Karpas-422 (cell line): Measurements from ENCODE around the gene DVL3. TPM values are rescaled to one million over a fixed set of nuclear protein-coding genes. Genes with fewer than 3 reads are reported as not detected.
A peak's percentile ranks its signal among the peaks of the same experiment; 100 is the strongest.
"Not testable (repeated sequence)": the region's sequence is repeated elsewhere in the genome, so short reads cannot be mapped to it uniquely, and the experiment has no call there.

Source experiments
- DNase-seq: peaks from one replicate; pipeline ENCODE4 v3.0.0-alpha.2; 2015
- H2AFZ ChIP-seq: fragments of 200-600 bp; sonication (generic); 2 replicates; pipeline ENCODE4 v1.6.1; 2014; ENCODE audit warnings: antibody characterized with exemption, low read length, mixed read lengths
- H3K27ac ChIP-seq: fragments of 200-600 bp; sonication (generic); 2 replicates; pipeline ENCODE4 v1.5.1; 2014; ENCODE audit warnings: mild to moderate bottlenecking, low read length, moderate library complexity
- H3K27me3 ChIP-seq: fragments of 200-600 bp; sonication (generic); 2 replicates; pipeline ENCODE4 v1.6.1; 2014; ENCODE audit warnings: low read length, mixed read lengths
- H3K36me3 ChIP-seq: fragments of 200-600 bp; sonication (generic); 2 replicates; pipeline ENCODE4 v1.6.1; 2014; ENCODE audit warnings: low read length, mixed read lengths; ENCODE audit not compliant: insufficient read depth
- H3K4me1 ChIP-seq: fragments of 200-600 bp; sonication (generic); 2 replicates; pipeline ENCODE4 v1.6.1; 2014; ENCODE audit warnings: mild to moderate bottlenecking, low read length, mixed read lengths
- H3K4me2 ChIP-seq: fragments of 200-600 bp; sonication (generic); 2 replicates; pipeline ENCODE4 v1.6.1; 2014; ENCODE audit warnings: low read length, low read depth, mild to moderate bottlenecking; ENCODE audit not compliant: poor library complexity, severe bottlenecking
- H3K4me3 ChIP-seq: fragments of 200-600 bp; sonication (generic); 2 replicates; pipeline ENCODE4 v1.5.1; 2014; ENCODE audit warnings: mild to moderate bottlenecking, antibody characterized with exemption, low read length, mixed read lengths
- H3K79me2 ChIP-seq: fragments of 200-600 bp; sonication (generic); 2 replicates; pipeline ENCODE4 v1.6.1; 2014; ENCODE audit warnings: mild to moderate bottlenecking, low read length, mixed read lengths
- H3K9ac ChIP-seq: fragments of 200-600 bp; sonication (generic); 2 replicates; pipeline ENCODE4 v1.6.0; 2014; ENCODE audit warnings: low read length
- H3K9me2 ChIP-seq: fragments of 200-600 bp; sonication (generic), shearing (Covaris generic); replicated peaks from 2 replicates; pipeline ENCODE4 v1.6.0; 2014; ENCODE audit warnings: mild to moderate bottlenecking, low read length, moderate library complexity; ENCODE audit not compliant: insufficient read depth
- H3K9me3 ChIP-seq: fragments of 300-700, 200-600 bp; sonication (generic); 2 replicates; pipeline ENCODE4 v1.6.1; 2014; ENCODE audit warnings: low read length, mixed read lengths
- H4K20me1 ChIP-seq: fragments of 200-600 bp; sonication (generic); 2 replicates; pipeline ENCODE4 v1.6.1; 2014; ENCODE audit warnings: mild to moderate bottlenecking, antibody characterized with exemption, low read length, low read depth; ENCODE audit not compliant: insufficient read depth
- total RNA-seq: library from RNA; depleted of rRNA; stranded (reverse); fragments of >200 nt; shearing (Covaris generic); gene quantifications from 2 replicates; pipeline ENCODE4 v1.2.3, GENCODE V29; 2014; ENCODE audit warnings: low replicate concordance

The DVL3 gene
- total RNA-seq, 1 experiment from 2014 or later = 62.1 TPM

GRCh38 chr3:184144505-184144904 lies 10.7 kb upstream of the DVL3 start:
- no peaks in the 10 kb centered on the region for H3K27me3 ChIP-seq
- no peak overlapping the region for H3K4me2 ChIP-seq
- no peak overlapping the region for H3K27ac ChIP-seq
- H3K9ac ChIP-seq = no peak overlapping the region
- H3K36me3 ChIP-seq = peaks cover 54% of the 10 kb centered on the region
- no peak for DNase-seq
- no peak overlapping the region for H3K4me3 ChIP-seq
- H3K9me2 ChIP-seq = no peaks in the 10 kb centered on the region
- no peaks in the 10 kb centered on the region for H3K4me1 ChIP-seq
- no peak overlapping the region for H2AFZ ChIP-seq
- H3K9me3 ChIP-seq = no peaks in the 10 kb centered on the region
- no peaks in the 10 kb centered on the region; the same call in 1 of the 2 replicates for H4K20me1 ChIP-seq
- H3K79me2 ChIP-seq = no peaks in the 10 kb centered on the region

GRCh38 chr3:184145111-184145524 lies 10.1 kb upstream of the DVL3 start:
- H3K9ac ChIP-seq = no peak overlapping the region
- no peaks in the 10 kb centered on the region for H3K9me3 ChIP-seq
- H3K4me2 ChIP-seq = no peak overlapping the region
- no peak overlapping the region for H2AFZ ChIP-seq
- H3K4me1 ChIP-seq = no peaks in the 10 kb centered on the region
- DNase-seq = peak; percentile 78
- no peaks in the 10 kb centered on the region for H3K27me3 ChIP-seq
- no peaks in the 10 kb centered on the region for H3K9me2 ChIP-seq
- no peaks in the 10 kb centered on the region for H3K79me2 ChIP-seq
- H3K36me3 ChIP-seq = peaks cover 51% of the 10 kb centered on the region
- H3K4me3 ChIP-seq = no peak overlapping the region
- no peak overlapping the region for H3K27ac ChIP-seq
- no peaks in the 10 kb centered on the region; the same call in 1 of the 2 replicates for H4K20me1 ChIP-seq

DNA sequence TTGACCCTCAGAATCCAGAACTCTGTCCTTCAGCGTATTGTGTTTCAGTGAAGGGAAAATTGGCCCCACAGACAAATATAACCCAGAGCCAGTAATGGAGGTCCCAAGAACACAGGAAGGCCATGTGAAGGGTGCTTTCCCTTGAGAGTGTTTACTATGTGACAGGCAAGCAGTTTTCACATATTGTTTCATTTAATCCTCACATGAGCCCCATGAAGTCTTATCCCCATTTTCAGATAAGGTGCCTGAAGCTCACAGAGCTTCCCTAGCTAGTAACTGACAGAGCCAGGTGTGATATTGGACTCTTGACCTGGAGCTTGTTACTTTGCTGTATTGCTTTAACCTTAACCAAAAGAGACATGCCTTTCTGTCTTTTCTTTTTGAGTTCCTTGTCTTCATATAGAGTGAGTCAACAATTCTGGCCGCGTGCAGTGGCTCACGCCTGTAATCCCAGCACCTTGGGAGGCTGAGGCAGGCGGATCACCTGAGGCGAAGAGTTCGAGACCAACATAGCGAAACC lies 9.4 kb upstream of the DVL3 start:
- Histone ChIP-seq H3K9me3 (no peaks in the 10 kb centered on the region), H4K20me1 (no peaks in the 10 kb centered on the region; the same call in 1 of the 2 replicates), H3K9me2 (no peaks in the 10 kb centered on the region), H3K36me3 (peaks cover 47% of the 10 kb centered on the region), H3K9ac (no peak overlapping the region), H3K27me3 (no peaks in the 10 kb centered on the region), H3K4me3 (no peak overlapping the region), H2AFZ (no peak overlapping the region), H3K4me2 (no peak overlapping the region), H3K79me2 (no peaks in the 10 kb centered on the region), H3K4me1 (no peaks in the 10 kb centered on the region), H3K27ac (no peak overlapping the region)
- DNase-seq = no peak

- no peaks in the 10 kb centered on the region for H3K4me1 ChIP-seq
- H3K4me3 ChIP-seq = no peak overlapping the region
- DNase-seq = no peak
- no peaks in the 10 kb centered on the region for H3K27me3 ChIP-seq
- no peaks in the 10 kb centered on the region for H3K79me2 ChIP-seq
- no peaks in the 10 kb centered on the region for H3K9me2 ChIP-seq
- H3K9me3 ChIP-seq = no peaks in the 10 kb centered on the region
- no peak overlapping the region for H3K9ac ChIP-seq
- H2AFZ ChIP-seq = no peak overlapping the region
- H4K20me1 ChIP-seq = no peaks in the 10 kb centered on the region
- peaks cover 25% of the 10 kb centered on the region for H3K36me3 ChIP-seq
- H3K27ac ChIP-seq = no peak overlapping the region
- no peak overlapping the region for H3K4me2 ChIP-seq
These were observed 7.1 kb upstream of the DVL3 start for GRCh38 chr3:184148076-184148475.

GRCh38 chr3:184149123-184149522 lies 6.1 kb upstream of the DVL3 start:
- no peak for DNase-seq
- Histone ChIP-seq H4K20me1 (no peaks in the 10 kb centered on the region), H3K4me1 (no peaks in the 10 kb centered on the region), H3K79me2 (no peaks in the 10 kb centered on the region), H3K9me2 (no peaks in the 10 kb centered on the region), H3K4me2 (no peak overlapping the region), H3K4me3 (no peak overlapping the region), H3K27ac (no peak overlapping the region), H3K9ac (no peak overlapping the region), H3K36me3 (peaks cover 14% of the 10 kb centered on the region), H2AFZ (no peak overlapping the region), H3K9me3 (no peaks in the 10 kb centered on the region), H3K27me3 (no peaks in the 10 kb centered on the region)

DNA sequence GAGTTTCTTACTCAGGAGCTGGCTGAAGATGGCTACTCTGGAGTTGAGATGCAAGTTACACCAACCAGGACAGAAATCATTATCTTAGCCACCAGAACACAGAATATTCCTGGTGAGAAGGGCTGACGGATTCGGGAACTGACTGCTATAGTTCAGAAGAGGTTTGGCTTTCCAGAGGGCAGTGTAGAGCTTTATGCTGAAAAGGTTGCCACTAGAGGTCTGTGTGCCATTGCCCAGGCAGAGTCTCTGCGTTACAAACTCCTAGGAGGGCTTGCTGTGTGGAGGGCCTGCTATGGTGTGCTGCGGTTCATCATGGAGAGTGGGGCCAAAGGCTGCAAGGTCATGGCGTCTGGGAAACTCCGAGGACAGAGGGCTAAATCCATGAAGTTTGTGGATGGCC lies 5.4 kb upstream of the DVL3 start:
- H3K27ac ChIP-seq, H3K79me2 ChIP-seq, H2AFZ ChIP-seq, H3K27me3 ChIP-seq, H3K9me2 ChIP-seq, DNase-seq, H3K9ac ChIP-seq, H3K9me3 ChIP-seq, H3K36me3 ChIP-seq, H4K20me1 ChIP-seq, H3K4me1 ChIP-seq, H3K4me3 ChIP-seq, H3K4me2 ChIP-seq: not testable (repeated sequence)

GRCh38 chr3:184155644-184156521 lies 706 bp downstream of the DVL3 start:
- DNase-seq = peak; percentile 85
- peak overlapping the region; percentile 84 for H3K4me2 ChIP-seq
- peaks cover 18% of the 10 kb centered on the region for H3K4me1 ChIP-seq
- peak overlapping the region; percentile 90 for H3K9ac ChIP-seq
- no peaks in the 10 kb centered on the region for H3K36me3 ChIP-seq
- peaks cover 15% of the 10 kb centered on the region; the same call in 1 of the 2 replicates for H4K20me1 ChIP-seq
- H3K27me3 ChIP-seq = no peaks in the 10 kb centered on the region
- peaks cover 45% of the 10 kb centered on the region for H3K79me2 ChIP-seq
- H3K9me2 ChIP-seq = no peaks in the 10 kb centered on the region
- H2AFZ ChIP-seq = peak overlapping the region; percentile 91
- H3K9me3 ChIP-seq = no peaks in the 10 kb centered on the region
- H3K4me3 ChIP-seq = peak overlapping the region; percentile 78
- H3K27ac ChIP-seq = peak overlapping the region; percentile 24; the same call in 1 of the 2 replicates

GRCh38 chr3:184156522-184156955 lies 1.4 kb downstream of the DVL3 start:
- Histone ChIP-seq H3K36me3 (no peaks in the 10 kb centered on the region), H3K4me2 (peak overlapping the region; percentile 84), H4K20me1 (peaks cover 15% of the 10 kb centered on the region; the same call in 1 of the 2 replicates), H3K4me3 (peak overlapping the region; percentile 78), H3K79me2 (peaks cover 50% of the 10 kb centered on the region), H3K4me1 (peaks cover 18% of the 10 kb centered on the region), H2AFZ (no peak overlapping the region), H3K9me3 (no peaks in the 10 kb centered on the region), H3K27me3 (no peaks in the 10 kb centered on the region), H3K9me2 (no peaks in the 10 kb centered on the region), H3K9ac (peak overlapping the region; percentile 90), H3K27ac (0 out of 2 replicates have a peak overlapping the region, but pooled peaks have one; percentile 24)
- DNase-seq = peak; percentile 56
